ENCODE results near the gene UNC119.

The UNC119 gene

DNA sequence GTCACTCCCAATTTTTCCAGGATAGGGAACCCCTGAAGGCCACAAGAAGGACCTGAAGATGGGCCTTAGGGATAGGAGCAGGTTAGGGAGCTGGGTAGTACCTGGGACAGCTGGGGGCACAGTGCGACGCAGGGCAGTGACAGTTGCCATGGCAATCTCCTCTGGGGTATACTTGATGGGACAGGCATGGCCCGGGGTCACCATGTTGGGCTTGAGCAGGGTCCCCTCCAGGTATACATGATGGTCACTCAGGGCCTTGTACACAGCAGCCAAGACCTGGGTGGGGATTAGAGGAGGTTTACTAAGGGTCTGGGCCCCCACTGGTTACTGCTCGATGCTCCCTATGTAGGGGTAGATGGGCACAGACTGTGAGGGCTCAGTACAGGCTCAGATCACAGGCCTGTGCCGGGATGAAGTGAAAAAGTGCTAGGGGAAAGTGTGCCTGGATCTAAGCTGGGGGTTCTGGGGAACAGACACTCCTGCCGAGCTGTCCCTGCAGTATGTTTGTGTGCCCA lies 21.6 kb upstream of the UNC119 start:
- H3K4me2 ChIP-seq (ENCODE audit: low read length): no peak overlapping the region
- no peak for TF ChIP-seq EZH2phosphoT487 (IDR thresholded peaks at IDR 0.05; ENCODE audit: borderline replicate concordance, low read length)
- TF ChIP-seq, protein P1, sequence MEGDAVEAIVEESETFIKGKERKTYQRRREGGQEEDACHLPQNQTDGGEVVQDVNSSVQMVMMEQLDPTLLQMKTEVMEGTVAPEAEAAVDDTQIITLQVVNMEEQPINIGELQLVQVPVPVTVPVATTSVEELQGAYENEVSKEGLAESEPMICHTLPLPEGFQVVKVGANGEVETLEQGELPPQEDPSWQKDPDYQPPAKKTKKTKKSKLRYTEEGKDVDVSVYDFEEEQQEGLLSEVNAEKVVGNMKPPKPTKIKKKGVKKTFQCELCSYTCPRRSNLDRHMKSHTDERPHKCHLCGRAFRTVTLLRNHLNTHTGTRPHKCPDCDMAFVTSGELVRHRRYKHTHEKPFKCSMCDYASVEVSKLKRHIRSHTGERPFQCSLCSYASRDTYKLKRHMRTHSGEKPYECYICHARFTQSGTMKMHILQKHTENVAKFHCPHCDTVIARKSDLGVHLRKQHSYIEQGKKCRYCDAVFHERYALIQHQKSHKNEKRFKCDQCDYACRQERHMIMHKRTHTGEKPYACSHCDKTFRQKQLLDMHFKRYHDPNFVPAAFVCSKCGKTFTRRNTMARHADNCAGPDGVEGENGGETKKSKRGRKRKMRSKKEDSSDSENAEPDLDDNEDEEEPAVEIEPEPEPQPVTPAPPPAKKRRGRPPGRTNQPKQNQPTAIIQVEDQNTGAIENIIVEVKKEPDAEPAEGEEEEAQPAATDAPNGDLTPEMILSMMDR (IDR thresholded peaks at IDR 0.05; ENCODE audit: low read depth, low read length, poor library complexity, severe bottlenecking): no peak
- H3F3A ChIP-seq (ENCODE audit: control insufficient read depth, insufficient read depth): peaks cover 12% of the 10 kb centered on the region
- no peaks in the 10 kb centered on the region for H3K9me3 ChIP-seq (ENCODE audit: control insufficient read depth, insufficient read depth, low read length)
- peaks cover 19% of the 10 kb centered on the region for H3K79me2 ChIP-seq (ENCODE audit: control insufficient read depth, low read length)
- H3K27ac ChIP-seq (ENCODE audit: low read depth, low read length): no peak overlapping the region
- no peaks in the 10 kb centered on the region for H3K9me2 ChIP-seq (replicated peaks; ENCODE audit: control insufficient read depth, low read length)
- no peaks in the 10 kb centered on the region for H3K27me3 ChIP-seq (ENCODE audit: control insufficient read depth, low read length)
- H3K36me3 ChIP-seq (ENCODE audit: control insufficient read depth, low read length): peaks cover 59% of the 10 kb centered on the region
- peaks cover 46% of the 10 kb centered on the region for H3K4me1 ChIP-seq (ENCODE audit: control insufficient read depth, low read length)
- H3K4me3 ChIP-seq (ENCODE audit: low read length): no peak overlapping the region
- no peaks in the 10 kb centered on the region for H4K20me1 ChIP-seq (ENCODE audit: control insufficient read depth, insufficient read depth, low read depth, low read length)

DNA sequence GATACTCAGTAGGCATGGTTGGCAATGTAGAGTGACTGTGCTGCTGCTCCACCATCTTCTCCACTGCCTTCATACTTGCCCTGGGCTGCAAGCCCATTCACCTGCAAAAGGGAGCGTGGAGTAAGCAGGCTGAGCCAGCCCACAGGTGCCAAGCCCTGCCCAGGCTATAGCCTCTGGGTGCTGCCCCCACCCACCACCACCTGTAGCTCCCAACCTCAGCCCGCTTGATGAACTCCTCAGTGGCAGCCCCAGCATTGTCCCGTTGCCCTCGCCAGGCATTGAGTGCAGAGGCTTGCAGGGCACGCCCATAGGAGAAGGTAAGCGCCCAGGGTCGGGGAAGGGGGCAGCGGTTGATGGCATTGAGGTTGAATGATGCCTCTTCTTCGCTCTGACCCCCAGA lies 21.1 kb upstream of the UNC119 start:
- H3K4me2 ChIP-seq (ENCODE audit: low read length): no peak overlapping the region
- H3K27ac ChIP-seq (ENCODE audit: low read depth, low read length): no peak overlapping the region
- no peaks in the 10 kb centered on the region for H4K20me1 ChIP-seq (ENCODE audit: control insufficient read depth, insufficient read depth, low read depth, low read length)
- H3F3A ChIP-seq (ENCODE audit: control insufficient read depth, insufficient read depth): peaks cover 12% of the 10 kb centered on the region
- no peaks in the 10 kb centered on the region for H3K9me2 ChIP-seq (replicated peaks; ENCODE audit: control insufficient read depth, low read length)
- peaks cover 54% of the 10 kb centered on the region for H3K36me3 ChIP-seq (ENCODE audit: control insufficient read depth, low read length)
- H3K27me3 ChIP-seq (ENCODE audit: control insufficient read depth, low read length): no peaks in the 10 kb centered on the region
- TF ChIP-seq, protein P1 (IDR thresholded peaks at IDR 0.05; ENCODE audit: low read depth, low read length, poor library complexity, severe bottlenecking): no peak
- TF ChIP-seq EZH2phosphoT487 (IDR thresholded peaks at IDR 0.05; ENCODE audit: borderline replicate concordance, low read length): no peak
- H3K9me3 ChIP-seq (ENCODE audit: control insufficient read depth, insufficient read depth, low read length): no peaks in the 10 kb centered on the region
- H3K4me3 ChIP-seq (ENCODE audit: low read length): no peak overlapping the region
- peaks cover 19% of the 10 kb centered on the region for H3K79me2 ChIP-seq (ENCODE audit: control insufficient read depth, low read length)
- peaks cover 50% of the 10 kb centered on the region for H3K4me1 ChIP-seq (ENCODE audit: control insufficient read depth, low read length)

DNA sequence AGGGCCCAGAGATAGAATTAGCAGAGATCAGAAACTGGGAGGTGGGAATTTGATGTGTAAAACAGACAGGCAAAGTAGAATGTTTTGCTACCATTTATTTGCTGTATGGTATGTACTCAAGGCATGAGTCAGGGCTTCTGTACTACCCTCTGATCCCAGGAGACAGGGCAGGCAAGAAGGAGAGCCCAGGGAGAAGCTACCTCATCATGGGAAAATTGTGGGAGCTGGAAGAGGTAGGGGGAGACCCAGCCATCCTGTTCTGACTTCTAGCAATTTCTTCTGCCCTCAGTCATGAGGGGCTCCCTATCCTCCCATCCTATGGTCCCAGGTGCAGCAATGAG lies 20.6 kb upstream of the UNC119 start:
- H3K9me3 ChIP-seq (ENCODE audit: control insufficient read depth, insufficient read depth, low read length): no peaks in the 10 kb centered on the region
- H3K4me1 ChIP-seq (ENCODE audit: control insufficient read depth, low read length): peaks cover 55% of the 10 kb centered on the region
- no peaks in the 10 kb centered on the region for H3K9me2 ChIP-seq (replicated peaks; ENCODE audit: control insufficient read depth, low read length)
- TF ChIP-seq EZH2phosphoT487 (IDR thresholded peaks at IDR 0.05; ENCODE audit: borderline replicate concordance, low read length): no peak
- TF ChIP-seq, protein P1 (IDR thresholded peaks at IDR 0.05; ENCODE audit: low read depth, low read length, poor library complexity, severe bottlenecking): no peak
- peaks cover 19% of the 10 kb centered on the region for H3K79me2 ChIP-seq (ENCODE audit: control insufficient read depth, low read length)
- H3F3A ChIP-seq (ENCODE audit: control insufficient read depth, insufficient read depth): peaks cover 11% of the 10 kb centered on the region
- H3K4me2 ChIP-seq (ENCODE audit: low read length): no peak overlapping the region
- peaks cover 49% of the 10 kb centered on the region for H3K36me3 ChIP-seq (ENCODE audit: control insufficient read depth, low read length)
- no peaks in the 10 kb centered on the region for H4K20me1 ChIP-seq (ENCODE audit: control insufficient read depth, insufficient read depth, low read depth, low read length)
- no peak overlapping the region for H3K27ac ChIP-seq (ENCODE audit: low read depth, low read length)
- H3K4me3 ChIP-seq (ENCODE audit: low read length): no peak overlapping the region
- no peaks in the 10 kb centered on the region for H3K27me3 ChIP-seq (ENCODE audit: control insufficient read depth, low read length)
